Activated T-helper 9 cell treated with anti-CD3 and anti-CD28 coated beads, Interleukin-2, amount 50 U/mL, for 16 hours (primary cell): ENCODE data around the gene OLFML1.

Experiments
- DNase-seq: peaks from one replicate; pipeline ENCODE4 v3.0.0-alpha.2; 2020; ENCODE audit warnings: low read depth

Gene OLFML1

DNA sequence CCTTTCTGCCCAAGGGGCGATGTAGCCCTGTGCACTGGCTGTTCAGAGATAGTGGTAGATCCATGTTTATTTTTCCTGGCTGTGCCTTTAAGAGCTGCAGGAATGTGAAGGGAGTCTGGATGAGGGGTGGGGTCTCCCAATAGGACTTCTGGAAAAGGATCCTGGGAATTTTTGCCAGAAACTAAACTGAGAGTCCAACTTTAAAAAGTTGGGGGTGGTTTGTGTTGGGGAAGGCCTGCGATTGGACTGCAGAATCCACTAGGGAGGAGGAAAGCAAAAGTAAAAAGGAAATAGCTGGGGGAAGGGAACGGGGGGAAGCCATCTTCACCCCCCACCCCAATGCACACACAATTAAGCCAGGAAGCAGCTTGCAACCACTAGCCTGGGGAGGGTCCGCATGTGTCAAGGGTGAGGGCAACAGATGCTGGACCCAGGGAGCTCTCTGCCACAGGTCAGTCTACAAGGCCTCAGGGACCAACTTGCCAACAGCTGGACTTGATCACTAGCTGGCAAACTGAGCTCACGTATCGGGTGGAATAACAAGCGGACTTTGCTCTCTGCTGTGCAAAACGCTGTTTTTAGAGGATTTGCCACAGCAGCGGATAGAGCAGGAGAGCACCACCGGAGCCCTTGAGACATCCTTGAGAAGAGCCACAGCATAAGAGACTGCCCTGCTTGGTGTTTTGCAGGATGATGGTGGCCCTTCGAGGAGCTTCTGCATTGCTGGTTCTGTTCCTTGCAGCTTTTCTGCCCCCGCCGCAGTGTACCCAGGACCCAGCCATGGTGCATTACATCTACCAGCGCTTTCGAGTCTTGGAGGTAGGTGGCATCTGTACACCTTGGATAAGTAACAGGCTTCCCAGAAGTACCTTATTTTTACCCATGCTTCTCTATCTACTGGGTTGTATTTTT is at the start of gene OLFML1:
Gene OLFML1 (plus strand): TSS at position 321 of the 912 bp plus-strand sequence. CDS start 370 bp downstream, at position 691.
- no peak for DNase-seq

DNA sequence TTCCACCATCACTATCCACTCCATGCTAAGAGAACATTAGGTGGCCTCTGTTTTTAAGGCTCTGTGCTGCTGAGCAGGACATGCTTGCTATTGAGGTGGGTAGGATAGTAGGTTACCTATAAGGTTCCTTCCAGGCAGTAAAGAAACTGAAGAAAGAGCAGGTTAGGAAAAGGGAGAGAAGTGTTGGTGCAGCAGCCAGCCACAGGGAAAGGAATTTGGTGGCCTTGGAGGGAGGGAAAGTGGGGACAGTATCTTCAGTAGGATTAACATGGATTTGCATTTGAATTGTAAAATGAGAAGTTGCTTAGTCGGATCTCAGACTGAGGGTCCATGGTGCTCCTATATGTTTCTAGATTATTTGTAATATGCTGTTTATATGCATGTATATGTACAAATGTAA is 49.2 kb upstream of the OLFML1 start:
- DNase-seq = no peak

DNA sequence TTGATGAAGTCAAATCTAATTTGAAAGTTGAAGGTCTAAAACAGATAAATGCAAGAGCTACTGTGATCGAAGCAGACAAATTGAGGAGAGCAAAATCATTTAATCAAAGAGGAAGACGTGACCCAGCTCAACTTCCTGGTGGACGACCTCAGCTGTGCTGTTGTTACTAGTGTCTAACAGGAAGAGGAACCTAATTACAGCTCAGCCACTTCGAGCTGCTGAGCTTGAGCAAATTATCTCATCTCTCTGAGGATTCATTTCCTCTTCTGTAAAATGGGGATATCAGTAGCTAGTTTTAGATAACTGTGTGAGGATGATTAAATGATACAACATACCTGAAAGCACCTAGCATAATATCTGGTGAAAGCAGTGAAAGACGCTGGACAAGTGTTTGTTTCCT is 48.6 kb upstream of the OLFML1 start:
- no peak for DNase-seq

DNA sequence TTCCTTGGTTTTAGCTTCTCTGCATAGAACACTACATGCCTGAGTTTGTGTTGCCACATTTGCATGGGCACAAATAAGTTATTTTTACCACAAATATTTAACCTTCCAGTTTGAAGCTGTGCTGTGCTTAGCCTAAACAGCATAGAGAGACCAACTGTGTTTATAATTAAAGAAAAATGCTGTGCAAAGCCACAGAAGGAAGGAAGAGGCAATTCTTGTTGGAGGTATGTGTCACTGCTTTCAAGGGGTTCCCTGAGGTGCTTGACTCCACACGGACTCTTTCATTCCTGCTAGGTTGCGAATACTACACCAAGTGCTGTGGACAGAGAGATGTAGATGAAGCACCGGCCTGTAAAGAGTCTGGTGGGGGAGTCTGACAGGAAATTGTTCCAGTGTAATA is 47.6 kb upstream of the OLFML1 start:
- DNase-seq = no peak

DNA sequence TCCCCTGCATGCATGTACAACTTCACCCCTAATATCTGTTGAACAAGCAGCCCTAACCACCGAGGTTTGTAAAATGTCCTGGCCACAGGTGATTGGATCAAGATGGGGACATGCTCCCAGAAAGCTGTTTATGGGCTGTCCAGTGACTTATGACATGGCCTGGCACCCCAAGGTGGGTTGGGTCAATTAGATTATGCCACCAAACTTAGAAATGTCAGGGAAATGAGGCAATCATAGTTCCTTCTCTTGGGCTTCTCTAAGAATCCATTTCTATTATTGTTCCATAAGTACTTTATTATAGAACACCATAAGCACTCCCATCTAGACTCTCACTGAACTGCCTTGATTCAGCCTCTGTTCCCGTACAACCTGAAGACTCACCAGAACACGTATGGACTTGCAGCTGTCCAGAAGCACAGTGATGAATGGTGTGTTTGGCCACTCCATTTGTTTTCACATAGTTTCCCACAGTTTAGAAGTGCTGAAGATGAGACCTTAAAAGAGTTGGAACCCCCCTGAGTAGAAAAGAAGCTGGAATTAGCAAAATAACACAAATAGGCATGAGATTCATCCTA is 45.5 kb upstream of the OLFML1 start:
- DNase-seq = no peak

DNA sequence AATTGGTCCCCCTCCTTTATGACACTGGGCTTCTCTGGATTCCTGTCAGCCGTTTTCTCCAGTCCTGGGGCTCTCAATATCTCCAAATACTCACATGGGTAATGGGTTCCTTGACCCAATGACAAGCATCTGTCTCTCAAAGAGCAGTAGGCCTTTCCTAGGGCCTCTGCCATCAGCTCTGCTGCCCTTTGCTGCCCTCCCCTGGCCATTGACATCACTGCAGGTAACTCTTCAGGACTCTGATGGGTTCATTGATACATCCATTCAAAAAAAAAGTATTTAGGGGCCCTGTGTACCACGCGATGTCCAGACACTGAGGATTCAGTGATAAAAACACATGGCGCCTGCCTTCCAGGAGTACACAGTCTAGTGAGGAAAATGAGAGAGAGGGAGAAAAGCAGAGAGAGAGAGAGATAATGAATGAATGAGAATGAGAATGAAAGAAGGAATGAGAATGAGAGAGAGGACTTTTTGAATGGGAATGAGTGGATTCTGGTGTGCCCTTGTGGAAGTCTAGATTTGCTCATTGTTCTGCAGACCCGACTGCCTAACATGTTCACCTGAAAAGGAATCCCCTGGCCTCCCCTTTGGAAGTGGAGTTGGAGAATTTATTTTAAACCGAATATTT is 42.6 kb upstream of the OLFML1 start:
- peak; percentile 43 for DNase-seq

DNA sequence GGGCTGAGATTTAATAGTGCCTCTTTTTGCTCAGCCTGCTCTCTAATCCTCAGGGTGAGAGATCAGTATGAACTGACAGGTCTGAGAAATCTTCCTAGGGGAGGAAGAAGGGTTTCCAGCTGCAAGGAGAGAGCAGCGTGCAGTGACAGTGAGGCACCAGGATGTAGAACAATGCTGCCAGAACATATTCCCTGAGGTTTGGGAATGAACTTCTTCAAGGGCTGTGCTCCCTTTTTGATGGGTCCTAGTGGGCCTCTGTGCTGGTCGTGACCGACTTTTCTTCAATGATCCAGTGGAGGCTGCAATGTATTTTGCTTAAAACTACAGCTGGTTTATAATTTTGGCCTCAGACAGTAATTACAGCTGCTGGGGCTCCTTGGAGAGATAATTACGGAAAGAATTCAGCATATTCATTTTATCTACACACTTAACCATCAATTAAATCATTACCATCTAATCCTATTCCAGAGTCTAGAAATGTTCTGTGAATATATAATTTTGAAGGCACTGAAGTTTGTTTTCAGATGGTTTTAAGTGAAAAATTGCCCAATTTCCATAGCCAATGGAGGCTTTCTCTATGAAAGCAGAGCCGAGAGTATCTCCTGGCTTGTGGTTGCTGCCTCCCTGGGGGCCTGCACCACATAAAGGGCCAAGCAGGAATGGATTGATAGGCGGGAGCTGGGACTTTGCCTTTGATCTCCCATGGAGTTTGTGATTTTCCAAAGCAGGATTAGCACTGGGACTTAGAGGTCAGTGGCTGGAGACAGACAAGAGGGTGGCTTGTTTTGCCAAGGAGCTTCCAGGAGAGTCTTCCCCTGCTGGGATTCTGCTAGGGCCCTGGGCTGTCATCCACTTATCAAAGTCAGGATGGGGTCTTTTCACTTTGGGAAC is 41.0 kb upstream of the OLFML1 start:
- no peak for DNase-seq

DNA sequence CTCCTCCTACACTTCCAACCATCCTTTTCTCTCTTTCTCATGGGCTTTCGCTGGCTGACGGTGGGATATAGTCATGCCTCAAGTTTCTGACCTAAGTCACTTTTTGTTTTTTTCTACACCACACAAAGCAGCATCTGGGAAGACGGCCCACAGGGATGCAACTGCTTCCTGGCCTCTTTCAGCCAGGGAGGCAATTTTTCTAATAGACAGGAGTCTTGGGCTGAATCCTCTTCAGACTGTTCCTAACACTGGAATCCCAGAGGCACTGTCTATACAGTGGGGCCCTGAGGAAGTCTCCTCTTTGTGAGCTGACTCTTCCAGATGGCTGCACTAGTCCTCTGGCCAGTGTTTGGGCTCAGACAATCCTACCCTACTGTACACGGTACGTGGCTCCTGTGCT is 39.7 kb upstream of the OLFML1 start:
- no peak for DNase-seq

DNA sequence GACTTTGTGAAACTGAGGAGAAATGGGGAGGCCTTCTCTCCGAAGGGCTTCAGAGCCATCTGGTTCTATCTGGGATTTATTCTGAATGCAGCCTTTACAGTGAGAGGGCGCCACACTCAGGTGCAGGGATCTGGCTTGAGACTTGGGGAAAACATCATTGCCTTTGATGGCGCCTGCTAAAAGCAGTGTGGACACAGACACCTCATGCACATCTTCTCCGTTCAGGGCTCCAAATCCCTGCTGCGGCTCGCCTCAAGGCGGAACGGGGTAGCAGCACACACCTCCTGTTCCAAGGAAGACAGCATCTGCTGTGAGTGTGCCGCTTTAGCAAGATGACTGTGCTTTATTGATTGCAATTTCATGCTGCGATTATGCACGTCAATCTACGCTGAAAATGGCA is 37.1 kb upstream of the OLFML1 start:
- no peak for DNase-seq

DNA sequence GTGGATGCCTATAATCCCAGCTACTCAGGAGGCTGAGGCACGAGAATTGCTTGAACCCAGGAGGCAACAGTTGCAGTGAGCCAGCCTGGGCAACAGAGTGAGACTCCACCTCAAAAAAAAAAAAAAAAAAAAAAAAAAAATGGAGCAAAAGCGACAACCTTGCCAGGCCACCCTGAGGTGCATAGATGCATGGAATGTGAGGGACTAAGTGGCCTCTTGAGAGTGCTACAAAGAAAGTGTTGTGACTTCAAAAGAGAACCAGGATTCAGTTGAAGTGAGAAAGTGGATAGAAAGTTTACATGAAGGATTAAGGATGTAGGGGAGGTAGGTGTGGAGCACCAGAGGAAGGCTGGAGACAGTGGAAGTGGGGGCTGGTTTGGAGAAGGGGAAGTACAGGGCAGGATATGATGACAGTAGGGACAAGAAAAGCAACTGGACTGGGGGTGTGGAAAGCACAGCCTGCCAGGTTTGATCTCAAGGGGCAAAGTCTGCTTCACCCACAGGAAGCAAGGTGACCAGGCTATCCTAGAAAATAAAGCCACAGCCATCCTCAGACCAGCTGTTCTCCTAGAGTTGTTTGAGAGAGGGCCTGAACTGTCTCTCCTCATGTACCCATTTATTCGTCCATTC is 36.0 kb upstream of the OLFML1 start:
- DNase-seq = no peak

DNA sequence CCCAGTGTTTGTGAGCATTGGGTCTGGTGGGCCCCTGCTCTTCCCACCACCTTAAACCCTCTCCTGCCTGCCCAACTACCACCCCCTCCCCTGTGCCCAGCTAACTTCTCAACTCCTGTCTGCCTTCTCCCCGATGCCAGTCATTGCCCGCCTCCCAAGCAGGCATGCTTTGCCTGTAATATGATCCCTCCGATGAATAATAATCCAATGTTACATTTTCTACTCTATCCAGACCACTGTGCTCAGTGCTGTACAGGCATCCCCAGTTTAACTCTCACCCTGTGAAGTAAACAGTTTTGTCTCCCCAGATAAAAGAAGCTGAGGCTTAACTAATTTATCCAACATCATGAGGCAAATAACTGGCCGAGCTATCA is 35.5 kb upstream of the OLFML1 start:
- no peak for DNase-seq

DNA sequence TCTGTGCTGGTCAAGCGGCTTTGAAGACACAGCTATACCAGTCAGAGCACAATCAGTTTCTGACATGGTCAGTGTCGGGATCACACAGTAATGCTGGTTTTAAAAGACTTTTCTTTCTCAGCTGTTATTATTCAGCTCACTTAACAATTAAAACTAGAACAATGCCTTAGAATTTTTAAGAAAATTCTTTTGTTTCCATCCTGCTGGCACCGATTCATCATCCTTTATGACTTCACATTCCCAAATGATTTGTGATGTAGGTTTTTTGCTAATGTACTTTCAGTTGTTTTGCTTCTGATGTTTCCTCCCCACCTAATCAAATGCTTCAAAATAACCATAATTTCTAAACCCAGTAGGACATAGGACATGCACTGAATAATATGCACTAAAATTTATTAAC is 34.5 kb upstream of the OLFML1 start:
- DNase-seq = no peak

DNA sequence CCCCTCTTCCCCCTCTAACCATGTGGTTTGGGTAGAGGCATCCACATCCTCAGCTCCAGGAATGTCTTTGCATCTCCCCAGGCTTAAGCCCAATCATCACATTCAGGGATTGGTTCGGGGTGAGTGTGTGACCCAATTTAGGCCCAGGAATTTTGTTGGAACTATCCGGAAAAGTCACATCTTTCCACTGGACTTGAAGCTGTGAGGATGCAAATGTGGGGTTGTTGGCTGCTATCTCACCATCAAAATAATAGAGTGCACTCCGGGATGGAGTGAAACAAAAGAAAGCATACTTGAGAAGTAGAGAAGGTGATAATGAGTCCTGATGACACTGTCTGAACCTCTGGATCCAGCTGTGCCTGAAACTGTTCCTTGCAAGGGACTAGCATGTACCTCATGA is 33.8 kb upstream of the OLFML1 start:
- no peak for DNase-seq

DNA sequence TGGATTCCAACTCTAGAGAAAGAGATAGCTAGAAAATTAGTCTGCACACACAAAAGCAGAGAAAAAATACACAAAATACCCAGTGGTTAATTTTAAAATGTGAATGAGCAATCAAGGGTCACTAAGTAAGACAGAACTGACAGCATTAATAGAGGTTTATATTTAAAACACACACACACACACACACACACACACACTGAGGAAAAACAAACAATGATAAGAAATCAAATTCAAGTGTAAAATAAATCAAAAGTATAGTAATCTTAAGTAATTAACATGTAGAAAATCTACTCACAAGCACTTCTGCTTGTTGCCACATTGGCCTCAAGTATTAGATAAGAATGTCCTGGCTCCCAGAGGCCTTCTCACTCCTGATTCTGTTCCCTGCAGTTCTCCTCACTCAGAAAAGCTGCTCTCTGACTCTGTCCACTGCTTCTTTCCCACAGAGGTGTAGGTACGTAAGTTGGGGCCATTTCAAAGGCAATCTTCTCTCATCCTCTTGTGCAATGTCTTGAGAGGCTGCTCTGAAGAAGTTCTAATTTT is 33.3 kb upstream of the OLFML1 start:
- no peak for DNase-seq

DNA sequence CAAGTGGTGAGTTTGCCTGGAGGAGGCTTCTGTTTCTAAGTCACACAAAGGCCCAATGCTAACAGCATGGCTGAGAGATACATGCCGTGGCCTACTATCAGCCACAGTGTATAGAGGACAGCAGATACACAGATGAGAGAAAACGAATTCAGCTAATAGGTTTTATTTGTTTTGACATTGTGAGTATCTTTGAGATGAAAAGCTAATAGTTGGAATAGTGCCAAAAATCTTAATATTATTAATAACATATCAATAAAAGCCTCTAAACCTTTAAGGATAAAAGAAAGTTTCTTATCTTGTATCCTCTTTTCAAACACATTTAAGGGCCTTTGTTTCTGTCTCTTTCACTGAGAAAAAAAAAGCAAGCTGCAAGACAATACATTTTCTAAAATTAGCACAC is 30.5 kb upstream of the OLFML1 start:
- DNase-seq = no peak

DNA sequence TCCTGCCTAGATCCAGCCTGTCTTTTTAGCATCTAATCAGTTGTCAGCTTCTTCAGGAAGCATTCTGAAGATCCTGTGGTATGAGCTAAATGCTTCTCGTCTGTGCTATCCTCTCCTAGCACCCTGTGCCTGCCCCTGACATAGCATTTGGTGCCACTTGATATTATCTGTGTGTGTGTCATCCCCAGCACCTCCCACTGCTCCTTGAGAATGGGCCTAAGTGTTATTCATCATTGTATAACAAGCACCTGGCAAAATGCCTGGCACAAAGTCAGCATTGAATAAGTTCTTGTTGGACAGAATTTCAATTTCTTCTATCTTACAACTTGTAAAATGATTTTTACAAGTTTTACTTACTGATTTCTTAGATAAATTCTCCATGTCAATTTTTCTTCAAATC is 28.1 kb upstream of the OLFML1 start:
- no peak for DNase-seq

DNA sequence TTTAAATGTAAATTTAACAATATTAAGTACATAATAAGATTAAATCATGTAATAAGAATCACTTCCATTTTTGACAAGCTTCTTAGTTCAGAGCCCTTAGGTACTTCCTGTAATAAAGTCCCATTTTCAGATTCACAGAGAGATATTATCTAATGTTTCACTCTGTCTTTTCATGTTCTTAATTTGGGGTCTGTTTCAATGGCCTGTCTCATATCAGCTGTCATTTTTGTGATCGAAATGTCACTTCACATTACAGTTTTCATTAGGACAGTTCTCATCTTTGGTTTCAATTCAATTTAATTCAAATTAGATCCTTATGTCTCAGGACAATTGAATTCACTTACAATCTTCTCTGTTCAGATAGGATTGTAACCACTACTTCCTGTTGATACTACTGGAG is 22.6 kb upstream of the OLFML1 start:
- no peak for DNase-seq

DNA sequence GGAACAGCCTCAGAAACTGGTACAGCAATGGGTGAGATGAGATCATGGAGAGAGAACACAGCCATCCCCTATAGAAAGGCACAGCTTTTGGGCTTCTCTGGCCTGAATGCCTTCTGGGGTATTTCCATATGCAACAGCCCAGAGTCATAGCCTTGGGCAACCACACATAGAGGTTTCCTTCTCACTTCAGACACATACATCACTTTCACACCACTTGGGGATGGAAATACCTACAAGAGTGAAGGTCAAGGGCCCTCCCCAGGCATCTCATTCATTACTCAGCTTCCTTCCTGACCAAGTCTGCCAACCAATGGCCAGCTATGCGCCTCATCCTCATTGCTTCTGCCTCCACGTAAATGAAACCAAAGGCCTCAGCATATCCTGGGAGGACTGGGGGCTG is 17.7 kb upstream of the OLFML1 start:
- no peak for DNase-seq

DNA sequence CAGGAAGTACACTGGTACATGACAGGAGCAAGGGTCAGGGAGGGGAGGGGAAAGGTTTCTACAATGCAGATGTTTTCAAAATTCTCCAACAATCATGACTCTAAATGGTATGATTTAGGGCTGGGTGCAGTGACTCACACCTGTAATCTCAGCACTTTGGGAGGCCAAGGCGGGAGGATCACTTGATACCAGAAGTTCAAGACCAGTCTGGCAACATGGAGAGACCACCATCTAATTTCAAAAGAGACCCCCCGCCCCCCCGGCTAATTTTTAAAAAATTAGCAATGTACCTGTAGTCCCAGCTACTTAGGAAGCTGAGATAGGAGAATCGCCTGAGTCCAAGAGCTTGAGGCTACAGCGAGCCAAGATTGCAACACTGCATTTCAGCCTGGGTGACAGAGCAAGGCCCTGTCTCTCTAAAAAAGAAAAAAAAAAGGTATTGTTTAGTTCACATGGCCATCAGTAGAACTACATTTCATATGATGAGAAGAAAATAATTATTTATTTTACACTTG is 15.9 kb upstream of the OLFML1 start:
- DNase-seq = no peak

DNA sequence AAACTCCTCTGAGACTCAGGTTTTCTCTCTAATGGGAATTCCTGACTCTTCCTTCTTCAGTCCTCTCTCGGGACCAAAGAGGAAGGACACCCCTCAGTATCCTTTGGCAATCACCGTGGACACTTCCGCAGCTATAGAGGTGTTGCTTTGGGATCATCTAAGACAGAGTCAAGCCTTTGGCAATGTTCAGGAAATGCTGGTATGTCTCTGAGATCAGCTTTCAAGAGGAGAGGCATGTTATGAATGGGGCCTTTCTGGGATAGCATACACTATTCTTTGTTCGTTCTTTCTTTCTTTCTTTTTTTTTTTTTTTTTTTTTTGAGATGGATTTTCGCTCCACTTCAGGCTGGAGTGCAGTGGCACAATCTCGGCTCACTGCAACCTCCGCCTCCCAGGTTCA is 14.2 kb upstream of the OLFML1 start:
- DNase-seq = no peak

DNA sequence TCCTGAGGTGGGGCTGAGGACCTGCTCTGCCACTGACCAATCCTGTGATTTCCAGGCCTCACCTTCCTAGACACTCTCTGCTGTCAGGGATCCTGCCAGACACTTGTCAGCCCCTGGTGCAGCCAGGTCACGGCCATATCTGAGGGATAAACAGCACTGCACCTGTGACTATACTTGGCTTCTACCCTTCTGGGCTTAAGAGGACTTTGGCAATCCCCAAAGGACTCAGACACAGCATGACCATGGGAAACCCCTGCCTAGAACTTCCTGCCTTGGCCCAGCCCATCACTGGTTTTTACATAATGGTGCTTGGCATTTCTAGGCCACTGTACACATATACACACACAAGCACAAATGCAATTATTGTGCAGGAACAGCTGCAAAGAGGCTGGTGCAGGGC is 11.6 kb upstream of the OLFML1 start:
- no peak for DNase-seq
